GM12892 (cell line): ENCODE measurements around the gene CACNB3.

ENCODE experiments used
- POLR2A ChIP-seq: IDR thresholded peaks from 2 replicates; pipeline ENCODE4 v1.6.1; 2011; ENCODE audit warnings: low read depth, low read length, control low read depth
- POLR2AphosphoS5 ChIP-seq: IDR thresholded peaks from 2 replicates; pipeline ENCODE4 v1.6.1; 2011; ENCODE audit warnings: low read depth, low read length, control low read depth
- TAF1 ChIP-seq: IDR thresholded peaks from 2 replicates; pipeline ENCODE4 v1.6.1; 2011; ENCODE audit warnings: low read depth, mild to moderate bottlenecking, control low read depth, low read length, borderline replicate concordance

GRCh38 chr12:48793696-48794095 is 24.6 kb upstream of the CACNB3 start:
- TF ChIP-seq POLR2A, result no peak
- TF ChIP-seq POLR2AphosphoS5, result no peak
- no peak for TF ChIP-seq TAF1
